ENCODE data around the gene UBASH3B.

GRCh38 chr11:122758974-122759373, 103.5 kb downstream of the UBASH3B start:
- TF ChIP-seq CTCF (IDR thresholded peaks at IDR 0.05) (no peak), POLR2A (IDR thresholded peaks at IDR 0.05) (no peak)
